Neuronal stem cell (in vitro differentiated cells): ENCODE data around the gene NPC1L1. TPM values are rescaled to one million over a fixed set of nuclear protein-coding genes. Genes with fewer than 3 reads are reported as not detected.

Experiments used
- DNase-seq: peaks from one replicate; pipeline ENCODE4 v3.0.0-alpha.2; 2013; ENCODE audit warnings: low spot score
- H2AFZ ChIP-seq: one replicate; pipeline ENCODE4 v1.6.1; 2013; ENCODE audit warnings: mild to moderate bottlenecking, low read length, inconsistent platforms
- H2AK5ac ChIP-seq: 2 replicates; pipeline ENCODE4 v1.6.1; 2013; ENCODE audit warnings: low read depth, mild to moderate bottlenecking, inconsistent platforms, low read length, moderate library complexity, mixed read lengths
- H2BK120ac ChIP-seq: 2 replicates; pipeline ENCODE4 v1.6.1; 2013; ENCODE audit warnings: low read depth, mild to moderate bottlenecking, inconsistent platforms, low read length, moderate library complexity, mixed read lengths
- H2BK12ac ChIP-seq: one replicate; pipeline ENCODE4 v1.6.1; 2013; ENCODE audit warnings: low read length, inconsistent platforms
- H2BK15ac ChIP-seq: 2 replicates; pipeline ENCODE4 v1.6.1; 2013; ENCODE audit warnings: mild to moderate bottlenecking, low read length, inconsistent platforms, mixed read lengths
- H2BK5ac ChIP-seq: one replicate; pipeline ENCODE4 v1.6.1; 2013; ENCODE audit warnings: inconsistent platforms, mild to moderate bottlenecking, low read length, moderate library complexity
- H3K14ac ChIP-seq: one replicate; pipeline ENCODE4 v1.6.1; 2013; ENCODE audit warnings: low read length, inconsistent platforms
- H3K18ac ChIP-seq: 2 replicates; pipeline ENCODE4 v1.6.1; 2013; ENCODE audit warnings: low read length, inconsistent platforms
- H3K23ac ChIP-seq: 2 replicates; pipeline ENCODE4 v1.6.1; 2013; ENCODE audit warnings: low read depth, mild to moderate bottlenecking, mixed read lengths, low read length, inconsistent platforms; ENCODE audit not compliant: poor library complexity
- H3K27ac ChIP-seq: replicated peaks from 3 replicates; pipeline ENCODE4 v1.5.1; 2013; ENCODE audit warnings: low read length, inconsistent platforms
- H3K27me3 ChIP-seq, 3 experiments: 2 replicates each; pipeline ENCODE4 v1.6.1; 2013; ENCODE audit warnings: low read length in 3 of 3, mild to moderate bottlenecking in 2 of 3, inconsistent platforms in 1 of 3, low read depth in 1 of 3, mixed read lengths in 1 of 3, moderate library complexity in 1 of 3; ENCODE audit not compliant: control insufficient read depth in 3 of 3, insufficient read depth in 3 of 3
- H3K36me3 ChIP-seq, 2 donors: replicated peaks in 1 of 2; 2 replicates each; pipeline ENCODE4 v1.6.1; 2013; ENCODE audit warnings: low read length in 2 of 2; ENCODE audit not compliant: control insufficient read depth in 2 of 2, insufficient read depth in 2 of 2
- H3K4ac ChIP-seq: 2 replicates; pipeline ENCODE4 v1.6.1; 2013; ENCODE audit warnings: inconsistent platforms, mild to moderate bottlenecking, low read length, moderate library complexity
- H3K4me1 ChIP-seq, 2 donors: 1 replicate in 1 of 2; 2 replicates in 1 of 2; pipeline ENCODE4 v1.6.1; 2013; ENCODE audit warnings: low read length in 2 of 2, low read depth in 1 of 2; ENCODE audit not compliant: control insufficient read depth in 2 of 2, insufficient read depth in 1 of 2
- H3K4me2 ChIP-seq: one replicate; pipeline ENCODE4 v1.6.1; 2013; ENCODE audit warnings: mild to moderate bottlenecking, low read length, inconsistent platforms; ENCODE audit not compliant: insufficient read depth, poor library complexity, severe bottlenecking
- H3K4me3 ChIP-seq, 2 donors: 2 replicates each; pipeline ENCODE4 v1.5.1; 2013; ENCODE audit warnings: low read length in 2 of 2, mild to moderate bottlenecking in 2 of 2, inconsistent platforms in 1 of 2, moderate library complexity in 1 of 2
- H3K79me1 ChIP-seq: one replicate; pipeline ENCODE4 v1.6.1; 2013; ENCODE audit warnings: low read depth, mild to moderate bottlenecking, inconsistent platforms, low read length, moderate library complexity
- H3K9ac ChIP-seq: one replicate; pipeline ENCODE4 v1.6.1; 2013; ENCODE audit warnings: mild to moderate bottlenecking, low read depth, low read length, inconsistent platforms; ENCODE audit not compliant: poor library complexity
- H3K9me3 ChIP-seq, 2 donors: replicated peaks in 1 of 2; 2 replicates each; pipeline versions ENCODE3 to v1.6.1; 2013; ENCODE audit warnings: low read length in 2 of 2, mild to moderate bottlenecking in 2 of 2, inconsistent platforms in 1 of 2, low read depth in 1 of 2, mixed read lengths in 1 of 2, moderate library complexity in 1 of 2; ENCODE audit not compliant: control insufficient read depth in 2 of 2, insufficient read depth in 1 of 2
- H4K8ac ChIP-seq: one replicate; pipeline ENCODE4 v1.6.1; 2013; ENCODE audit warnings: low read depth, mild to moderate bottlenecking, inconsistent platforms, low read length, moderate library complexity
- H4K91ac ChIP-seq: one replicate; pipeline ENCODE4 v1.6.1; 2013; ENCODE audit warnings: low read length, low read depth, mild to moderate bottlenecking, inconsistent platforms; ENCODE audit not compliant: poor library complexity
- WGBS, 2 donors: extraction: QIAGEN DNeasy Blood & Tissue Kit; methylation state at CpG; one replicate each; pipeline ENCODE4 v1.1.7; 2013; ENCODE audit warnings: missing lambda C conversion rate in 2 of 2, mixed read lengths in 1 of 2; ENCODE audit not compliant: insufficient read length in 2 of 2, insufficient replicate concordance in 1 of 2; ENCODE audit errors: extremely low coverage in 2 of 2; 5-methylcytosine and 5-hydroxymethylcytosine counted together
- polyA plus RNA-seq, 2 experiments: library from polyadenylated mRNA; stranded (reverse); fragments of 200-250 nt; gene quantifications; one replicate each; pipeline ENCODE4 v1.2.3, GENCODE V29; 2013

Gene NPC1L1, protein sequence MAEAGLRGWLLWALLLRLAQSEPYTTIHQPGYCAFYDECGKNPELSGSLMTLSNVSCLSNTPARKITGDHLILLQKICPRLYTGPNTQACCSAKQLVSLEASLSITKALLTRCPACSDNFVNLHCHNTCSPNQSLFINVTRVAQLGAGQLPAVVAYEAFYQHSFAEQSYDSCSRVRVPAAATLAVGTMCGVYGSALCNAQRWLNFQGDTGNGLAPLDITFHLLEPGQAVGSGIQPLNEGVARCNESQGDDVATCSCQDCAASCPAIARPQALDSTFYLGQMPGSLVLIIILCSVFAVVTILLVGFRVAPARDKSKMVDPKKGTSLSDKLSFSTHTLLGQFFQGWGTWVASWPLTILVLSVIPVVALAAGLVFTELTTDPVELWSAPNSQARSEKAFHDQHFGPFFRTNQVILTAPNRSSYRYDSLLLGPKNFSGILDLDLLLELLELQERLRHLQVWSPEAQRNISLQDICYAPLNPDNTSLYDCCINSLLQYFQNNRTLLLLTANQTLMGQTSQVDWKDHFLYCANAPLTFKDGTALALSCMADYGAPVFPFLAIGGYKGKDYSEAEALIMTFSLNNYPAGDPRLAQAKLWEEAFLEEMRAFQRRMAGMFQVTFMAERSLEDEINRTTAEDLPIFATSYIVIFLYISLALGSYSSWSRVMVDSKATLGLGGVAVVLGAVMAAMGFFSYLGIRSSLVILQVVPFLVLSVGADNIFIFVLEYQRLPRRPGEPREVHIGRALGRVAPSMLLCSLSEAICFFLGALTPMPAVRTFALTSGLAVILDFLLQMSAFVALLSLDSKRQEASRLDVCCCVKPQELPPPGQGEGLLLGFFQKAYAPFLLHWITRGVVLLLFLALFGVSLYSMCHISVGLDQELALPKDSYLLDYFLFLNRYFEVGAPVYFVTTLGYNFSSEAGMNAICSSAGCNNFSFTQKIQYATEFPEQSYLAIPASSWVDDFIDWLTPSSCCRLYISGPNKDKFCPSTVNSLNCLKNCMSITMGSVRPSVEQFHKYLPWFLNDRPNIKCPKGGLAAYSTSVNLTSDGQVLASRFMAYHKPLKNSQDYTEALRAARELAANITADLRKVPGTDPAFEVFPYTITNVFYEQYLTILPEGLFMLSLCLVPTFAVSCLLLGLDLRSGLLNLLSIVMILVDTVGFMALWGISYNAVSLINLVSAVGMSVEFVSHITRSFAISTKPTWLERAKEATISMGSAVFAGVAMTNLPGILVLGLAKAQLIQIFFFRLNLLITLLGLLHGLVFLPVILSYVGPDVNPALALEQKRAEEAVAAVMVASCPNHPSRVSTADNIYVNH (N-terminal part only)
- 0.14 TPM for polyA plus RNA-seq (2013, experiment 1 of 2)
- polyA plus RNA-seq (2013, experiment 2 of 2): 0.15 TPM

DNA sequence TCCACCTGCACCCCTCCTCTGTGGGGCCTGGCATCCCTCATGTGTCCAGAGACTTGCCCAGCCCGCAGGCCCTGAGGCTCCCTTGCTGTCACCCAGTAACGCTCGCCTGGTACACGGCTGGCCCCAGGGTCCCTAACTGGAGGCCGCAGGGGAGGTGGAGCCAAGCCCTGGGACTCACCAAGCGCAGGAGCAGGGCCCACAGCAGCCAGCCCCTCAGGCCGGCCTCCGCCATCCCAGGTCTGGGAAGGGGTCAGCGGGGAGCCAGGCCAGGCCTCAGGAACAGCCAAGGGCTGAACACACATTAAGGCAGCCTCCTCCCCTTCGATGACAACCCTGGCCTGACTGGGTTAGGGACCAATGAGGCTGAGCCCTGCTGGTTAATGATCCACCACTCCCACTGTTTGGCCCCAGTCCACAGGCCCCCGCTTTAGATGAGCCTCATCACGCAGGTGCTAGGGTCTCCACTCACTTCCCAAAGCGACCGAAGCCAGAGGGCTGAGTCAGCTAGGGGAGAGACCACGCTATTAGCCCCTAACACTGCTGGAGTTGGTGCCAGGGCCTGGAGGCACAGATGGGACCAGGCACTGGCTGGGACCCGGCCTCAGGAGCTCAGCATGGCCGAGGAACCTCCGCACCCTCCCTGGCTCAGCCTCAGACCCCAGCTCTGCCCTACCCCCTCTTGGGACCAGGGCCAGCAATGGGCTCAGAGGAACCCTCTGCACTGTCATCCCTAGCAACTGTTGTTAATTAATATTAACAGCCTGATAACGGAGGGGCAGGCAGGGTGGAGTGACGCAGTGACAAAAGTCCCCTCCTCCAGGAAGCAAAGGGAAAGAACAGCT lies at the start of gene NPC1L1:
Gene NPC1L1, minus strand, starts transcription at position 303 of the 842 bp plus-strand sequence. Its CDS starts 71 bp downstream, at position 232.
- Histone ChIP-seq H3K18ac (peak within 1 kb of the TSS; percentile 83), H3K36me3 (no peaks in the 10 kb centered on the region), H3K9me3 (no peaks in the 10 kb centered on the region), H3K14ac (no peak within 1 kb of the TSS), H3K79me1 (no peaks in the 10 kb centered on the region), H3K4me2 (no peak within 1 kb of the TSS), H2BK120ac (peak within 1 kb of the TSS; percentile 90), H2BK5ac (peak within 1 kb of the TSS; percentile 85), H4K8ac (peak within 1 kb of the TSS; percentile 48), H2BK12ac (peak within 1 kb of the TSS; percentile 12), H3K27ac (no peak within 1 kb of the TSS), H4K91ac (peak within 1 kb of the TSS; percentile 77), H3K23ac (no peak within 1 kb of the TSS), H3K4me1 (peaks cover 0 to 3% of the 10 kb centered on the region in 2 donors), H2AK5ac (peak within 1 kb of the TSS; percentile 52), H2BK15ac (no peak within 1 kb of the TSS), H3K9ac (no peak within 1 kb of the TSS), H2AFZ (peak within 1 kb of the TSS; percentile 56), H3K27me3 (peaks cover 0 to 12% (median 0%) of the 10 kb centered on the region in 3 experiments), H3K4me3 (no peak within 1 kb of the TSS), H3K4ac (no peak within 1 kb of the TSS)
- WGBS, 2 donors: no CpG with 5 or more reads among the region's 20 CpGs
- no peak for DNase-seq

DNA sequence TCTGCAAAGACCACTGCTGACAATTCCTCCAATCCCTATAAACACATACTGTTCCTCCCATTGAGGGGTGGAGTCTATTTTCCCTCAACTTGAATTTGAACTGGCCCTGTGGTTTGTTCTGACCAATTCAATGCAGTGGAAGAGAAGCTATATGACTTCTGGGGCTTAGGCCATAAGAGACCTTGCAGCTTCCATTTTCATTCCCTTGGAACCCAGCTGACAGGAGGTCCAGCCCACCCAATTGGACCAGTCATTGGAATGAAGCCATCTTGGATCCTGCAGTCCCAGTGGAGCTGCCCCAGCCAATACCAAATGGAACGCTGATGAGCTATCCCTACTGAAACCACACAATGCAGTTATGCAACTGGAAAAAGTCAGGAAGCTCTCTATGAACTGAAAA lies 49.8 kb upstream of the NPC1L1 start:
- H3K27me3 ChIP-seq: no peaks in the 10 kb centered on the region
- H2BK12ac ChIP-seq: no peak overlapping the region
- H4K91ac ChIP-seq: no peak overlapping the region

DNA sequence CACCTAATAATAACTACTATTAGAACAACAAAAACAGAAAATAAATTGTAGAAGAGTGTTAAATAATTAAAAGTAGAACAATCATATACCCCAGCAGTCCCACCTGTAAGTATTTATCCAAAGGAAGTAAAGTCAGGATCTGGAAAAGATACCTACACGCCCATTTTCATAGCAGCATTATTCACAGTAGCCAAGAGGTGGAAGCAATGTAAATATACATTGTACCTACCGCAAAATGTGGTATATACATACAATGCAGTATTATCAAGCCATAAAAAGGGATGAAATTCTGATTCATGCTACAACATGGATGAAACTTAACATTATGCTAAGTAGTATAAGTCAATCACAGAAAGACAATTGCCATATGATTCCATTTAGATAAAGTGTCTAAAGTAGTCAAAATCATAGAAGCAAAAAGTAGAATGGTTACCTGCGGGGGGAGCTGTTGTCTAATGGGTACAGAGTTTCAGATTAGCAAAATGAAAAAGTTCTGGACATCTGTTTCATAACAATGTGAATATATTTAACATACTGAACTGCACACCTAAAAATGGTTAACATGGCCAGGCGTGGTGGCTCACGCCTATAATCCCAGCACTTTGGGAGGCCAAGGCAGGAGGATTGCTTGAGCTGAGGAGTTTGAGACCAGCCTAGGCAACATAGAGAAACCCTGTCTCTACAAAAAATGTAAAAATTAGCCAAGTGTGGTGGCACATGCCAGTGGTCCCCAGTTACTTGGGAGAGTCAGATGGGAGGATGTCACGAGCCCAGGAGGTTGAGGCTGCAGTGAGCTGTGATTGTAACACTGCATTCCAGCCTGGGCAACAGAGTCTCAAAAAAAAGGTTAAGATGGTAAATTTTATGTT lies 46.9 kb upstream of the NPC1L1 start:
- no peak overlapping the region for H3K4me2 ChIP-seq
- no peaks in the 10 kb centered on the region for H3K36me3 ChIP-seq
- no peak overlapping the region for H2AFZ ChIP-seq
- H3K14ac ChIP-seq: no peak overlapping the region
- H4K8ac ChIP-seq: no peak overlapping the region
- H3K18ac ChIP-seq: no peak overlapping the region
- no CpG with 5 or more reads among the region's 6 CpGs for WGBS, 2 donors
- no peaks in the 10 kb centered on the region for H3K79me1 ChIP-seq
- H3K27me3 ChIP-seq: no peaks in the 10 kb centered on the region
- H3K27ac ChIP-seq: no peak overlapping the region
- no peak overlapping the region for H2BK5ac ChIP-seq
- no peak overlapping the region for H3K4ac ChIP-seq
- no peak overlapping the region for H4K91ac ChIP-seq
- no peak overlapping the region for H2BK120ac ChIP-seq
- H3K9ac ChIP-seq: no peak overlapping the region
- H3K4me3 ChIP-seq: no peak overlapping the region
- H2BK12ac ChIP-seq: no peak overlapping the region
- H2BK15ac ChIP-seq: no peak overlapping the region
- H3K9me3 ChIP-seq: no peaks in the 10 kb centered on the region
- no peak for DNase-seq
- H3K4me1 ChIP-seq: no peaks in the 10 kb centered on the region
- H2AK5ac ChIP-seq: no peak overlapping the region
- H3K23ac ChIP-seq: no peak overlapping the region

More for the DNA sequence above, 49.8 kb upstream of the NPC1L1 start:
- Histone ChIP-seq H2BK5ac (no peak overlapping the region), H3K4me1 (no peaks in the 10 kb centered on the region), H3K4me2 (no peak overlapping the region), H2BK15ac (no peak overlapping the region), H4K8ac (no peak overlapping the region), H3K36me3 (no peaks in the 10 kb centered on the region), H3K4me3 (no peak overlapping the region), H3K79me1 (no peaks in the 10 kb centered on the region), H2BK120ac (no peak overlapping the region), H3K18ac (no peak overlapping the region), H2AK5ac (no peak overlapping the region), H3K27ac (no peak overlapping the region), H3K23ac (no peak overlapping the region), H3K4ac (no peak overlapping the region), H3K9ac (no peak overlapping the region), H3K14ac (no peak overlapping the region), H2AFZ (no peak overlapping the region), H3K9me3 (no peaks in the 10 kb centered on the region)
- no peak for DNase-seq
- no CpG with 5 or more reads among the region's 1 CpG for WGBS, 2 donors
